Measurements from ENCODE around the gene ACOX1. TPM values are rescaled to one million over a fixed set of nuclear protein-coding genes. Genes with fewer than 3 reads are reported as not detected.

ACOX1 gene
- total and polyA plus RNA-seq, 7 donors, result 13.0 to 78.8 (median 58.1) TPM

DNA sequence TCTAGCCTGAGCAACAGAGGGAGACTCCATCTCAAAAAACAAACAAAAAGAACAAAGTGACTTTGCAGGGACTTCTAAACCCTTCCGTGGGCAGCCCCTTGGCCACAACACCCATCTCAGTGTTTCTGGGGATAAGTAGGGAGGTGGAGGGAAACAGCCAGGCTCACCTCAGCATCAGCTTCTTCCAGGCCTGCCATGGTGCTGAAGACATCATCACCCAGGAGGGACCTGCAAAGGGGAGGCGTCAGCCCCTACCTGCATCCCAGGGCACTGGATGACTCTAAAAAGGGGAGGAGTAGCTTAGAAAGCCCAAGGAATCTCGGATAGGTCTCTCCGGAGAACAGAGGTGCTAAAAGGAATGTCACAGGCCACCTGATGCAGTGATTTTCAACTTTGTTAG lies 47.9 kb downstream of the ACOX1 start:
- no peaks in the 10 kb centered on the region for H3K27me3 ChIP-seq (ENCODE audit: insufficient read depth in 3 of 3, low read length in 2 of 3)
- no peak overlapping the region for H3K4me3 ChIP-seq
- TF ChIP-seq, protein P1, sequence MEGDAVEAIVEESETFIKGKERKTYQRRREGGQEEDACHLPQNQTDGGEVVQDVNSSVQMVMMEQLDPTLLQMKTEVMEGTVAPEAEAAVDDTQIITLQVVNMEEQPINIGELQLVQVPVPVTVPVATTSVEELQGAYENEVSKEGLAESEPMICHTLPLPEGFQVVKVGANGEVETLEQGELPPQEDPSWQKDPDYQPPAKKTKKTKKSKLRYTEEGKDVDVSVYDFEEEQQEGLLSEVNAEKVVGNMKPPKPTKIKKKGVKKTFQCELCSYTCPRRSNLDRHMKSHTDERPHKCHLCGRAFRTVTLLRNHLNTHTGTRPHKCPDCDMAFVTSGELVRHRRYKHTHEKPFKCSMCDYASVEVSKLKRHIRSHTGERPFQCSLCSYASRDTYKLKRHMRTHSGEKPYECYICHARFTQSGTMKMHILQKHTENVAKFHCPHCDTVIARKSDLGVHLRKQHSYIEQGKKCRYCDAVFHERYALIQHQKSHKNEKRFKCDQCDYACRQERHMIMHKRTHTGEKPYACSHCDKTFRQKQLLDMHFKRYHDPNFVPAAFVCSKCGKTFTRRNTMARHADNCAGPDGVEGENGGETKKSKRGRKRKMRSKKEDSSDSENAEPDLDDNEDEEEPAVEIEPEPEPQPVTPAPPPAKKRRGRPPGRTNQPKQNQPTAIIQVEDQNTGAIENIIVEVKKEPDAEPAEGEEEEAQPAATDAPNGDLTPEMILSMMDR (IDR thresholded peaks at IDR 0.05), result no peak
- WGBS, 3 donors, result 89 to 92% (median 91%) methylated on average over 4 of the region's 4 CpGs
- DNase-seq, result no peak
- no peaks in the 10 kb centered on the region for H3K9me3 ChIP-seq
- no peak for ATAC-seq
- intact Hi-C loops (cut with DNase I), result no loop called here
- no peak overlapping the region for H3K27ac ChIP-seq
- H3K4me1 ChIP-seq, result no peaks in the 10 kb centered on the region
- H3K36me3 ChIP-seq (ENCODE audit: insufficient read depth in 1 of 2, low read depth in 1 of 2), result peaks cover 0 to 12% of the 10 kb centered on the region in 2 donors

DNA sequence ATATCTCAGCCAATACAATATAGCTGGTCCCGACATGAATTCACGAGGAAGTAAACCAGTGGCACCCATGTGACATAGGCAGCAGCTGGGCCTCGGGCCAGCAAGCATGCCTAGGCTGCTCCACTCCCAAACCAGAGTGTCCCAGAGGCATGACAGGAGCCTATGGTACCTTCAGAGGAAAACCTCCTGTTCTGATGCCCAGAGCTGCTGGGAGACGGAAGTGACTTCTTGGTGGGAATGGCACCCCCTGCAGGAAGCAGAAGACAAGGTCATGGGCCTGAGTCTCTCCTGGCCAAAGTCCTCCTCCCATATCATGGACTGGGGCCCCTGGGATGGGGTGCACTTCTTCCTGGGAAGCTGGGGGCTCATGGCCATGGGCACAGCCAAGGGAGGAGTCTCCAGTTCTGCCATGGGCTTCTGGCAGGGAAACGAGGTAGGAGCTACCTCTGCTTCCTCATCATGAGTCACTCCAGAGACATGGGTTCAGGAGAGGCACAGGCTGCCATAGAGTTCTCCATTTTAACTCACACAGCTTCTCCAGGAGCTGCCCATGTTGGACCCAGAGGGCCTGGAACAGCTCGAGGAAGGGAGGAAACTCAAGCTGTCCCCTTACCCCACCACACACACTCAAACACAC lies 51.6 kb downstream of the ACOX1 start:
- H3K27ac ChIP-seq, result no peak overlapping the region
- no peaks in the 10 kb centered on the region for H3K4me1 ChIP-seq
- no peaks in the 10 kb centered on the region for H3K27me3 ChIP-seq (ENCODE audit: insufficient read depth in 3 of 3, low read length in 2 of 3)
- TF ChIP-seq, protein P1 (IDR thresholded peaks at IDR 0.05), result peak; percentile 18
- no peak overlapping the region for H3K4me3 ChIP-seq
- DNase-seq (no peak), ATAC-seq (peak in 3 of 4 donors; percentile 28 to 40 (median 35))
- intact Hi-C loops (cut with DNase I), result no loop called here
- WGBS, 3 donors, result 72 to 79% (median 76%) methylated on average over 6 of the region's 6 CpGs
- no peaks in the 10 kb centered on the region for H3K9me3 ChIP-seq
- peaks cover 0 to 18% of the 10 kb centered on the region in 2 donors for H3K36me3 ChIP-seq (ENCODE audit: insufficient read depth in 1 of 2, low read depth in 1 of 2)

DNA sequence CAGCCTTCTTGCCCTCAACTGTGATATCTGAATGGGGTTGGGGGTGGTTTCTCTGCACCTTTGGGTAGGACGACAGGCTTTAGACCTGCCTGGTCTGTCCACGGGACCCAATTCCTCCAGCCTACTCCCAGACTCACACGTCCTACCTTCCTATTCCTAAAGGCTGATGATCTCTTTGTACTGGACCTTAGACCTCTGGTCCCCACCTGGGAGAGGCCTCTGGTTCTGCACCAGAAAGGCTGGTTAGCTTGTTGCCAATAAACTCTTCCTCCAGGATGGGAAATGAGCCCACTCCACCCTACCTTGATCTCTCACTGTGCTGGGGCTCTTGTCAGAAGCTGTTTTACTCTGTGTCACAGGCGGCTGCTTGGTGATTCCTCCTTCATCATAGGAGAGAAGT lies 52.5 kb downstream of the ACOX1 start:
- TF ChIP-seq, protein P1 (IDR thresholded peaks at IDR 0.05), result no peak
- Histone ChIP-seq H3K4me1 (no peaks in the 10 kb centered on the region), H3K36me3 (ENCODE audit: insufficient read depth in 1 of 2, low read depth in 1 of 2) (peaks cover 0 to 15% of the 10 kb centered on the region in 2 donors), H3K4me3 (no peak overlapping the region), H3K27me3 (ENCODE audit: insufficient read depth in 3 of 3, low read length in 2 of 3) (no peaks in the 10 kb centered on the region), H3K27ac (no peak overlapping the region), H3K9me3 (no peaks in the 10 kb centered on the region)
- DNase-seq, result no peak
- 92 to 95% (median 92%) methylated on average over 4 of the region's 4 CpGs for WGBS, 3 donors
- intact Hi-C loops (cut with DNase I), result no loop called here
- ATAC-seq, result no peak

DNA sequence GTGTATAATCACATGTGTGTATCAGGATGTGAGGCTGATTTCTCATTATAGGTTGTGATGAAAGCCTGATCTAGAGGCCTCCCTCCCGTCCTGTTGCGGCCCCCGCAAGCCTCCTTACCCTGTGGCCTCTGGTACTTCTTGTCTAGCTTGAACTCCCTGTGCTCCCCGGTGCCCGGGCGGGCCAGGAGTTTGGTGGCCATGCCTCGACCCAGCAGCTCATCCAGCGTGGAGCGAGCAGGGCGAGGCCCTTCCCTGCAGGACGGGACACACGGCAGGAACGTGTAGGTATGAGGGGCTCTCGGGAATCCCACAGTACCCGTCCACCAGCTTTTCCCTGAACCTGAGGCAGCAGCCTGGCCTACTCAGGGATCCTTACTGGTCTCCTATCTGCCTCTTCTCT lies 53.1 kb downstream of the ACOX1 start:
- no peaks in the 10 kb centered on the region for H3K4me1 ChIP-seq
- intact Hi-C loops (cut with DNase I), result no loop called here
- H3K27ac ChIP-seq, result no peak overlapping the region
- H3K27me3 ChIP-seq (ENCODE audit: insufficient read depth in 3 of 3, low read length in 2 of 3), result no peaks in the 10 kb centered on the region
- WGBS, 3 donors, result 92 to 99% (median 96%) methylated on average over 15 of the region's 15 CpGs
- no peak overlapping the region for H3K4me3 ChIP-seq
- no peak for ATAC-seq
- no peak for DNase-seq
- peaks cover 0 to 15% of the 10 kb centered on the region in 2 donors for H3K36me3 ChIP-seq (ENCODE audit: insufficient read depth in 1 of 2, low read depth in 1 of 2)
- TF ChIP-seq, protein P1 (IDR thresholded peaks at IDR 0.05), result no peak
- no peaks in the 10 kb centered on the region for H3K9me3 ChIP-seq

DNA sequence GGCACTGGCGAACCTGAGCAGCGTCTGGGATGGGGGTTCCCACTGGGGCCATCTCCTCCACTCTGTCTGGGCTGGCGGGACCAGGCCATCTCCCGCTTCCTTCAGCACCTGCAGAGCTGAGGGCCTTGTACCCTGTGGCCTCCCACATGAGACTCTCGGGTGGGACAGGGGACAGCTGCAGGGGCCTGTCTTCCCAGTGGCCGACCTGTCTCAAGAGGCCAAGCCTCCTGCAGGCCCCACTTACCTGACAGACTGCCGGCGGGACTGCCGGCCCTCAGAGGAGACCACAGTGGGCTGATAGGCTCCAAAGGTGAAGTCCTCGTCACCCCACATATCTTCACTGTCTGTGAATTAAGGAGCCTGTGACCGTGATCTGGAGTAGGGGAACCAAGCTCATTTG lies 53.9 kb downstream of the ACOX1 start:
- TF ChIP-seq, protein P1 (IDR thresholded peaks at IDR 0.05), result no peak
- DNase-seq, result no peak
- intact Hi-C loops (cut with DNase I), result no loop called here
- H3K36me3 ChIP-seq (ENCODE audit: insufficient read depth in 1 of 2, low read depth in 1 of 2), result peaks cover 0 to 15% of the 10 kb centered on the region in 2 donors
- H3K27me3 ChIP-seq (ENCODE audit: insufficient read depth in 3 of 3, low read length in 2 of 3), result no peaks in the 10 kb centered on the region
- no peak for ATAC-seq
- H3K9me3 ChIP-seq, result no peaks in the 10 kb centered on the region
- WGBS, 3 donors, result 90 to 96% (median 90%) methylated on average over 11 of the region's 11 CpGs
- no peaks in the 10 kb centered on the region for H3K4me1 ChIP-seq
- H3K4me3 ChIP-seq, result no peak overlapping the region
- H3K27ac ChIP-seq, result no peak overlapping the region

All from psoas muscle (tissue), 8 donors.